ENCODE measurements around the gene ZNF423. TPM values are rescaled to one million over a fixed set of nuclear protein-coding genes. Genes with fewer than 3 reads are reported as not detected.

ZNF423 gene
- total RNA-seq, 1 experiment from 2014 or later = 0.20 TPM

DNA sequence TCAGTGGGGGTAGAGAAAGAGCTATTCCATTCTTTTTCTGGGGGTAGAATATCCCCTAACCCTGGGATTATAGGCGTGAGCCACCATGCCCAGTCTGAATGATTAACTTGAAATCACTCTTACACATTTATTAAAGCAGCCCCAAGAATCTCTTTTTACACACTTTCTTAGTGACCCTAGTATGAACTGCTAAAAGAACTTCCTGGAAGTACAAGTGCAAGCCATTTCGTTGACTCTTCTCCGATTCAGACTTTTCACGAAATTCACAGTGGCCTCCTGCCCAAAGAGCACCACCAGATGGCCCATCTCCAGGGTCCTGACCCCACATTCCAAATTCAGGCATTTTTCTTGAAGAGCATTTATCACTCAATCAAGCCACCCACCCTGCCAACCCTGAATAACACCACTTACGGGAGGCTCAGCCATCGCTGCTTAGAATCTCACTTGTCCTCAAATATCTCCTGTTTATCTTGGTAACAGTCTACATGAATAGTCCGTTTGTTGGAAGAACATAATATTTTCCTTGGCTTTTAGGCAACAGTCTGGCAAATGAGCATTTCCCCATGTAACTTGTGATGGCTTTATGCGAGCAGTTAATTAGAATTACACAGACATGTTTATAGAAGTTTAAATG, 28.0 kb downstream of the ZNF423 start:
- Mint-ChIP-seq H3K4me3 (ENCODE audit: unreplicated experiment) (no peak overlapping the region), H3K36me3 (ENCODE audit: insufficient read depth, unreplicated experiment) (no peaks in the 10 kb centered on the region), H3K27ac (ENCODE audit: unreplicated experiment) (no peak overlapping the region), H3K9me3 (ENCODE audit: unreplicated experiment) (no peaks in the 10 kb centered on the region), H3K4me1 (ENCODE audit: low read depth, unreplicated experiment) (no peaks in the 10 kb centered on the region), H3K27me3 (ENCODE audit: insufficient read depth, unreplicated experiment) (peaks cover 16% of the 10 kb centered on the region)
- intact Hi-C loops (cut with micrococcal nuclease; ENCODE audit: unreplicated experiment) = no loop called here
- Histone ChIP-seq H3K9me3 (no peaks in the 10 kb centered on the region), H3K4me1 (no peaks in the 10 kb centered on the region), H3K36me3 (ENCODE audit: control insufficient read depth, insufficient read depth, low read length) (no peaks in the 10 kb centered on the region), H3K4me3 (ENCODE audit: low read depth, low read length) (no peak overlapping the region), H3K27me3 (replicated peaks; ENCODE audit: control insufficient read depth, insufficient read depth, low read length) (0 out of 2 replicates have a peak, but pooled peaks cover 1% of the 10 kb centered on the region)
- TF ChIP-seq, protein P1, sequence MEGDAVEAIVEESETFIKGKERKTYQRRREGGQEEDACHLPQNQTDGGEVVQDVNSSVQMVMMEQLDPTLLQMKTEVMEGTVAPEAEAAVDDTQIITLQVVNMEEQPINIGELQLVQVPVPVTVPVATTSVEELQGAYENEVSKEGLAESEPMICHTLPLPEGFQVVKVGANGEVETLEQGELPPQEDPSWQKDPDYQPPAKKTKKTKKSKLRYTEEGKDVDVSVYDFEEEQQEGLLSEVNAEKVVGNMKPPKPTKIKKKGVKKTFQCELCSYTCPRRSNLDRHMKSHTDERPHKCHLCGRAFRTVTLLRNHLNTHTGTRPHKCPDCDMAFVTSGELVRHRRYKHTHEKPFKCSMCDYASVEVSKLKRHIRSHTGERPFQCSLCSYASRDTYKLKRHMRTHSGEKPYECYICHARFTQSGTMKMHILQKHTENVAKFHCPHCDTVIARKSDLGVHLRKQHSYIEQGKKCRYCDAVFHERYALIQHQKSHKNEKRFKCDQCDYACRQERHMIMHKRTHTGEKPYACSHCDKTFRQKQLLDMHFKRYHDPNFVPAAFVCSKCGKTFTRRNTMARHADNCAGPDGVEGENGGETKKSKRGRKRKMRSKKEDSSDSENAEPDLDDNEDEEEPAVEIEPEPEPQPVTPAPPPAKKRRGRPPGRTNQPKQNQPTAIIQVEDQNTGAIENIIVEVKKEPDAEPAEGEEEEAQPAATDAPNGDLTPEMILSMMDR (IDR thresholded peaks at IDR 0.05; ENCODE audit: insufficient read depth in 1 of 2, low read depth in 1 of 2, low read length in 1 of 2, severe bottlenecking in 1 of 2, unreplicated experiment in 1 of 2) = no peak
- ChIA-PET CTCF (no interaction called here), POLR2A (no interaction called here)
- no peak for DNase-seq
- BruUV-seq (replicated peaks) = no TSS peak

DNA sequence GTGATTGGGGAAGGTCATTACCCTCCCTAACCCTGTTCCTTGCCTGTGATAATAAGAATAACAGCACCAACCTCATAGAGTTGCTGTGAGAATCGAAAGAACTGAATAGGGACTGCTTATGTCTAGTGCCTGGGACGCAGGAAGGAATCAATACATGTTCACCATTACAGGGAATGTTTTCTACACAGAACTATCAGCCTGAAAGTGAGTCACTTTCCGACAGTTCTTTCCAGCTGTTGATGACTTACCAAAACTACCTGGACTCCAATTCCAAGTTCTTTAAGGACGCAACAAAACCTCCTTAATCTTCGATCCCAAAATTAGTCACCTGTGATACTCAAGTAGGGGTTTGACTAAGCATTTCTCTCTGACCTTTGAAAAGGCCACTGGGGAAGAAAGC, 29.4 kb downstream of the ZNF423 start:
- intact Hi-C loops (cut with micrococcal nuclease; ENCODE audit: unreplicated experiment) = no loop called here
- Histone ChIP-seq H3K9me3 (no peaks in the 10 kb centered on the region), H3K4me3 (ENCODE audit: low read depth, low read length) (no peak overlapping the region), H3K27me3 (replicated peaks; ENCODE audit: control insufficient read depth, insufficient read depth, low read length) (0 out of 2 replicates have a peak, but pooled peaks cover 1% of the 10 kb centered on the region), H3K36me3 (ENCODE audit: control insufficient read depth, insufficient read depth, low read length) (no peaks in the 10 kb centered on the region), H3K4me1 (no peaks in the 10 kb centered on the region)
- ChIA-PET POLR2A (no interaction called here), CTCF (no interaction called here)
- no peak overlapping the region for H3K4me3 Mint-ChIP-seq (ENCODE audit: unreplicated experiment)
- H3K27me3 Mint-ChIP-seq (ENCODE audit: insufficient read depth, unreplicated experiment) = peaks cover 19% of the 10 kb centered on the region
- TF ChIP-seq, protein P1 (IDR thresholded peaks at IDR 0.05; ENCODE audit: insufficient read depth in 1 of 2, low read depth in 1 of 2, low read length in 1 of 2, severe bottlenecking in 1 of 2, unreplicated experiment in 1 of 2) = no peak
- no peaks in the 10 kb centered on the region for H3K36me3 Mint-ChIP-seq (ENCODE audit: insufficient read depth, unreplicated experiment)
- no peak for DNase-seq
- no peaks in the 10 kb centered on the region for H3K4me1 Mint-ChIP-seq (ENCODE audit: low read depth, unreplicated experiment)
- BruUV-seq (replicated peaks) = no TSS peak
- H3K27ac Mint-ChIP-seq (ENCODE audit: unreplicated experiment) = no peak overlapping the region
- no peaks in the 10 kb centered on the region for H3K9me3 Mint-ChIP-seq (ENCODE audit: unreplicated experiment)

DNA sequence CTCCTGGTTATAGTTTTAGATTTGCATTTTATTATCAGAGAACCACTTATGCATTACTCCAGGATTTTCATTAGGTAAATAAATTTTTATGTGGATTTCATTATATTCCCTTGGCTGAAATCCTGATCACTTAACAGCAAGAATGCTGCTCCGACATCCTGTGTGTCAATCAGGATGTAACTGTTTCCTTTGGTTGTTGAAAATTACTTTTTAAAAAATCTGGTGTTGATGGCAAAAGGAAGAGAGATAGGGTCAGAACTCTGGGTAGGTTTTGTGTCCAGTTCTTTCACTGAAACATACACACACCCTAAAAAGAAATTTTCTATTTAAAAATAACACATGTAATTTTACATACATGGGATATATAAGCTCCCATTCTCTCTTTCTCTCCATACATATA, 30.9 kb downstream of the ZNF423 start:
- H3K4me1 ChIP-seq = no peaks in the 10 kb centered on the region
- no peak overlapping the region for H3K27ac Mint-ChIP-seq (ENCODE audit: unreplicated experiment)
- ChIA-PET POLR2A (no interaction called here), CTCF (no interaction called here)
- H3K9me3 ChIP-seq = no peaks in the 10 kb centered on the region
- no peaks in the 10 kb centered on the region for H3K9me3 Mint-ChIP-seq (ENCODE audit: unreplicated experiment)
- no peaks in the 10 kb centered on the region for H3K4me1 Mint-ChIP-seq (ENCODE audit: low read depth, unreplicated experiment)
- no peaks in the 10 kb centered on the region for H3K27me3 ChIP-seq (replicated peaks; ENCODE audit: control insufficient read depth, insufficient read depth, low read length)
- TF ChIP-seq, protein P1 (IDR thresholded peaks at IDR 0.05; ENCODE audit: insufficient read depth in 1 of 2, low read depth in 1 of 2, low read length in 1 of 2, severe bottlenecking in 1 of 2, unreplicated experiment in 1 of 2) = no peak
- intact Hi-C loops (cut with micrococcal nuclease; ENCODE audit: unreplicated experiment) = no loop called here
- no peaks in the 10 kb centered on the region for H3K36me3 ChIP-seq (ENCODE audit: control insufficient read depth, insufficient read depth, low read length)
- no peak overlapping the region for H3K4me3 Mint-ChIP-seq (ENCODE audit: unreplicated experiment)
- peaks cover 19% of the 10 kb centered on the region for H3K27me3 Mint-ChIP-seq (ENCODE audit: insufficient read depth, unreplicated experiment)
- no peaks in the 10 kb centered on the region for H3K36me3 Mint-ChIP-seq (ENCODE audit: insufficient read depth, unreplicated experiment)
- DNase-seq = no peak
- no peak overlapping the region for H3K4me3 ChIP-seq (ENCODE audit: low read depth, low read length)
- no TSS peak for BruUV-seq (replicated peaks)
